HG02798 (cell line): Measurements from ENCODE around the gene ADGRB2.

Experiments used
- ATAC-seq: cut with Tn5 transposase; IDR thresholded peaks from one replicate; pipeline ENCODE4 v1.9.1; 2021; ENCODE audit warnings: mild to moderate bottlenecking; ENCODE audit not compliant: unreplicated experiment, poor library complexity

The ADGRB2 gene

GRCh38 chr1:31690921-31691320 lies 73.2 kb downstream of the ADGRB2 start:
- ATAC-seq, result no peak

GRCh38 chr1:31689854-31690253 lies 74.3 kb downstream of the ADGRB2 start:
- no peak for ATAC-seq

GRCh38 chr1:31689379-31689778 lies 74.8 kb downstream of the ADGRB2 start:
- ATAC-seq, result no peak

GRCh38 chr1:31688233-31688918 lies 75.8 kb downstream of the ADGRB2 start:
- no peak for ATAC-seq

- no peak for ATAC-seq
These were observed 76.5 kb downstream of the ADGRB2 start for GRCh38 chr1:31687601-31688000.

GRCh38 chr1:31685795-31686194 lies 78.3 kb downstream of the ADGRB2 start:
- ATAC-seq, result no peak

GRCh38 chr1:31683997-31684396 lies 80.1 kb downstream of the ADGRB2 start:
- ATAC-seq, result no peak

GRCh38 chr1:31681415-31681814 lies 82.7 kb downstream of the ADGRB2 start:
- no peak for ATAC-seq

- ATAC-seq, result no peak
These were observed 84.4 kb downstream of the ADGRB2 start for GRCh38 chr1:31679676-31680230.

GRCh38 chr1:31679091-31679490 lies 85.0 kb downstream of the ADGRB2 start:
- no peak for ATAC-seq

GRCh38 chr1:31678681-31679080 lies 85.5 kb downstream of the ADGRB2 start:
- ATAC-seq, result no peak

- ATAC-seq, result no peak
These were observed 86.2 kb downstream of the ADGRB2 start for GRCh38 chr1:31677949-31678348.

GRCh38 chr1:31677401-31677800 lies 86.7 kb downstream of the ADGRB2 start:
- ATAC-seq, result no peak
